Right lobe of liver (tissue), 4 donors: ENCODE results near the gene RPLP2.

Experiments
- CTCF ChIP-seq, 4 donors: fragments of 200-600 bp in 3 of 4; fragments of 450-650 bp in 1 of 4; IDR thresholded peaks; one replicate each; pipeline versions ENCODE4 v1.5.1 to v1.8.0; 2016 to 2022; ENCODE audit warnings: antibody characterized with exemption in 4 of 4, mild to moderate bottlenecking in 2 of 4
- POLR2A ChIP-seq: fragments of 450-650 bp; IDR thresholded peaks from one replicate; pipeline ENCODE4 v1.6.1; 2017; ENCODE audit warnings: antibody characterized with exemption, mild to moderate bottlenecking
- donor health status: DM: no; HTN: no; CAD: no.
- donor health status: DM: no; HTN: no; CAD: no.
- donor health status: DM: no; HTN: yes; CAD: no.

- no peak for TF ChIP-seq CTCF (IDR thresholded peaks at IDR 0.05)
- no peak for TF ChIP-seq POLR2A
These were observed 15.8 kb downstream of the RPLP2 start for GRCh38 chr11:825366-826226.
